Adipose tissue (tissue), 3 donors: ENCODE results near the gene ARHGAP42. TPM values are rescaled to one million over a fixed set of nuclear protein-coding genes. Genes with fewer than 3 reads are reported as not detected.

Experiments used
- H3K27ac ChIP-seq: one replicate; pipeline ENCODE4 v1.5.1; 2013; ENCODE audit warnings: low read depth, low read length
- WGBS, 3 donors: extraction: QIAGEN DNeasy Blood & Tissue Kit; methylation state at CpG; one replicate each; pipeline ENCODE4 v1.1.7; 2013; 5-methylcytosine and 5-hydroxymethylcytosine counted together
- polyA plus RNA-seq, 3 donors: library from polyadenylated mRNA; stranded (reverse); fragments of 200-250 nt; gene quantifications; one replicate each; pipeline ENCODE4 v1.2.3, GENCODE V29; 2013
- donor health status: healthy with polysubstance abuse.
- donor health status: Bipolar disorder and iron deficiency.
- donor health status: healthy.

ARHGAP42 gene
- polyA plus RNA-seq, 3 donors = 0.87 to 11.6 (median 6.2) TPM

- WGBS, 3 donors = 85 to 95% (median 93%) methylated on average over 1 of the region's 1 CpG
- no peak overlapping the region for H3K27ac ChIP-seq
Observed at GRCh38 chr11:100910808-100911207, 223.7 kb downstream of the ARHGAP42 start.

GRCh38 chr11:100914415-100915110, 227.5 kb downstream of the ARHGAP42 start:
- H3K27ac ChIP-seq = no peak overlapping the region
- WGBS, 3 donors = 91 to 97% (median 91%) methylated on average over 6 of the region's 6 CpGs

- H3K27ac ChIP-seq = no peak overlapping the region
- 44 to 68% (median 58%) methylated on average over 6 of the region's 6 CpGs for whole genome bisulfite sequencing, 3 donors
Observed at GRCh38 chr11:100918551-100919500, 231.7 kb downstream of the ARHGAP42 start.

GRCh38 chr11:100920593-100920992, 233.5 kb downstream of the ARHGAP42 start:
- no peak overlapping the region for H3K27ac ChIP-seq

- 63 to 72% (median 71%) methylated on average over 5 of the region's 5 CpGs for WGBS, 3 donors
- H3K27ac ChIP-seq = no peak overlapping the region
Observed at GRCh38 chr11:100922121-100922520, 235.0 kb downstream of the ARHGAP42 start.

- H3K27ac ChIP-seq = no peak overlapping the region
- WGBS, 3 donors = 58 to 63% (median 60%) methylated on average over 2 of the region's 2 CpGs
Observed at GRCh38 chr11:100923555-100923954, 236.5 kb downstream of the ARHGAP42 start.

GRCh38 chr11:100925935-100926334, 238.8 kb downstream of the ARHGAP42 start:
- no peak overlapping the region for H3K27ac ChIP-seq
- WGBS, 3 donors = 77 to 83% (median 78%) methylated on average over 3 of the region's 3 CpGs

GRCh38 chr11:100927579-100927978, 240.5 kb downstream of the ARHGAP42 start:
- no peak overlapping the region for H3K27ac ChIP-seq
- WGBS, 3 donors = 70 to 81% (median 76%) methylated on average over 5 of the region's 5 CpGs

- WGBS, 3 donors = 81 to 97% (median 96%) methylated on average over 2 of the region's 2 CpGs
- H3K27ac ChIP-seq = no peak overlapping the region
Observed at GRCh38 chr11:100928426-100928825, 241.3 kb downstream of the ARHGAP42 start.

- WGBS, 3 donors = 44 to 49% (median 47%) methylated on average over 3 of the region's 3 CpGs
- no peak overlapping the region for H3K27ac ChIP-seq
Observed at GRCh38 chr11:100929377-100929776, 242.3 kb downstream of the ARHGAP42 start.

- 39 to 41% (median 40%) methylated on average over 5 of the region's 5 CpGs for WGBS, 3 donors
- H3K27ac ChIP-seq = no peak overlapping the region
Observed at GRCh38 chr11:100930185-100930778, 243.2 kb downstream of the ARHGAP42 start.

GRCh38 chr11:100932474-100933100, 245.5 kb downstream of the ARHGAP42 start:
- WGBS, 3 donors = 18 to 31% (median 31%) methylated on average over 3 of the region's 3 CpGs
- no peak overlapping the region for H3K27ac ChIP-seq

- whole genome bisulfite sequencing, 3 donors = 78 to 92% (median 86%) methylated on average over 6 of the region's 6 CpGs
Observed at GRCh38 chr11:100936781-100937180, 249.7 kb downstream of the ARHGAP42 start.

GRCh38 chr11:100939571-100939970, 252.5 kb downstream of the ARHGAP42 start:
- WGBS, 3 donors = 52 to 53% (median 52%) methylated on average over 5 of the region's 5 CpGs

More at GRCh38 chr11:100936781-100937180, 249.7 kb downstream of the ARHGAP42 start:
- no peak overlapping the region for H3K27ac ChIP-seq

GRCh38 chr11:100940111-100940510, 253.0 kb downstream of the ARHGAP42 start:
- 86 to 91% (median 90%) methylated on average over 3 of the region's 3 CpGs for WGBS, 3 donors
- H3K27ac ChIP-seq = no peak overlapping the region

More at GRCh38 chr11:100939571-100939970, 252.5 kb downstream of the ARHGAP42 start:
- H3K27ac ChIP-seq = no peak overlapping the region

GRCh38 chr11:100941033-100941432, 253.9 kb downstream of the ARHGAP42 start:
- no peak overlapping the region for H3K27ac ChIP-seq
- WGBS, 3 donors = 83 to 95% (median 88%) methylated on average over 2 of the region's 2 CpGs

- 40 to 59% (median 46%) methylated on average over 4 of the region's 4 CpGs for WGBS, 3 donors
- H3K27ac ChIP-seq = no peak overlapping the region
Observed at GRCh38 chr11:100942016-100942415, 254.9 kb downstream of the ARHGAP42 start.

GRCh38 chr11:100948936-100949335, 261.8 kb downstream of the ARHGAP42 start:
- H3K27ac ChIP-seq = no peak overlapping the region
- 89 to 91% (median 91%) methylated on average over 2 of the region's 2 CpGs for WGBS, 3 donors
